Mesothelial cell of epicardium (in vitro differentiated cells): ENCODE data around the gene PLEKHA7. TPM values are rescaled to one million over a fixed set of nuclear protein-coding genes. Genes with fewer than 3 reads are reported as not detected.

ENCODE experiments used
- DNase-seq, 2 experiments: peaks; one replicate each; pipeline ENCODE4 v3.0.0; 2021; ENCODE audit warnings: low spot score in 2 of 2; ENCODE audit not compliant: unreplicated experiment in 2 of 2
- H3K27ac Mint-ChIP-seq: 2 replicates; pipeline ENCODE4 v1.8.0; 2021; ENCODE audit warnings: mixed read lengths
- H3K27me3 Mint-ChIP-seq: 2 replicates; pipeline ENCODE4 v1.8.0; 2021; ENCODE audit warnings: low read depth, mixed read lengths
- H3K36me3 Mint-ChIP-seq: 2 replicates; pipeline ENCODE4 v1.8.0; 2021; ENCODE audit warnings: mixed read lengths
- H3K4me1 Mint-ChIP-seq: 2 replicates; pipeline ENCODE4 v1.8.0; 2021; ENCODE audit warnings: mixed read lengths
- H3K4me3 Mint-ChIP-seq: 2 replicates; pipeline ENCODE4 v1.8.0; 2021; ENCODE audit warnings: mild to moderate bottlenecking, moderate library complexity, mixed read lengths
- H3K9me3 Mint-ChIP-seq: 2 replicates; pipeline ENCODE4 v1.8.0; 2021; ENCODE audit warnings: mixed read lengths
- CTCF ChIP-seq: fragments of 200-600 bp; sonication (generic); IDR thresholded peaks from one replicate; pipeline ENCODE4 v1.5.0; 2021; ENCODE audit warnings: antibody characterized with exemption; ENCODE audit not compliant: unreplicated experiment
- total RNA-seq: library from RNA; stranded (reverse); gene quantifications from 3 replicates; pipeline ENCODE4 v1.2.1, GENCODE V29; 2021

Gene PLEKHA7
- total RNA-seq, 1 donor from 2014 or later: 30.5 TPM

GRCh38 chr11:17019232-17019631, 5.0 kb upstream of the PLEKHA7 start:
- DNase-seq: no peak
- Mint-ChIP-seq H3K36me3 (no peaks in the 10 kb centered on the region), H3K9me3 (no peaks in the 10 kb centered on the region), H3K27ac (no peak overlapping the region), H3K27me3 (peaks cover 20% of the 10 kb centered on the region), H3K4me1 (peaks cover 16% of the 10 kb centered on the region), H3K4me3 (no peak overlapping the region)
- TF ChIP-seq CTCF: no peak

GRCh38 chr11:17015627-17016126, 1.5 kb upstream of the PLEKHA7 start:
- H3K4me1 Mint-ChIP-seq: peaks cover 11% of the 10 kb centered on the region
- peak overlapping the region; percentile 93 for H3K4me3 Mint-ChIP-seq
- H3K9me3 Mint-ChIP-seq: no peaks in the 10 kb centered on the region
- H3K27ac Mint-ChIP-seq: no peak overlapping the region
- peaks cover 20% of the 10 kb centered on the region for H3K27me3 Mint-ChIP-seq
- DNase-seq: no peak
- no peaks in the 10 kb centered on the region for H3K36me3 Mint-ChIP-seq
- no peak for TF ChIP-seq CTCF

DNA sequence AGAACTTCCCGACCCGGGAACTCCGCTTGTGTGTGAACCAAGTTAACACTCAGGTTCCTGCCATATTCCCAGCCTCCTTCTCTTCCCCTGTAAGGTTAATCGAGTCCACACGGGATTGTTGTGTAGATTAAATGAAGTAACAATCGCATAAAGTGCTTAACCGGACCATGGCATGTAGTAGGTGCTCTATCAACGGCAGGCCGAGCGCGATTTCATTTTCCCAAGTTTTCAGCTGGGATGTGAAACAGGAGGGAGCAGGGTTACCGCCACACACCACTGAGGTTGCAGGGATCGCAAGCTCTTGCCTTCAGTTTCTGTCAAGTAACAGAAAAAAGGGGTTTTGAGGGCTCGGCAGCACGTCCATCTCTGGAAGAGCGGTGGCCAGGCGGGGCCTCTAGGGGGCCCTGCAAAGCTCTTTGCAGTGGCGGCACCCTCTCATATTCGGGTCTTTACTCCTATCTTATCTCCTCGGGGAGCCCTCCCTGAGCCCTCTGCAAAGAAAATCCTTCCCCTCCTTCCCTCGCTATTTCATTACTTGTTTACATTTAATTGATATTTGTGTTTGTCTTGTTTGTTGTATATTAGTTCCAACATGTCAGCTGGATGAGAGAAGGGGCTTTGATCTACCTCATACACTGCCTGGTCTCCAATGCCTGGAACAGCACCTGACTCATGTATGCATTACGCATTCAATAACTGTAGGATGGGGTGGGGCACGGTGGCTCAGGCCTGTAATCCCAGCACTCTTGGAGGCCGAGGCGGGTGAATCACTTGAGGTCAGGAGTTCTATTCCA, 816 bp upstream of the PLEKHA7 start:
- Mint-ChIP-seq H3K36me3 (no peaks in the 10 kb centered on the region), H3K27ac (peak overlapping the region; percentile 80), H3K4me1 (peaks cover 11% of the 10 kb centered on the region), H3K27me3 (peaks cover 20% of the 10 kb centered on the region), H3K9me3 (no peaks in the 10 kb centered on the region), H3K4me3 (peak overlapping the region; percentile 93)
- peak; percentile 31 for TF ChIP-seq CTCF
- DNase-seq: peak in 1 of 2 experiments; percentile 47

DNA sequence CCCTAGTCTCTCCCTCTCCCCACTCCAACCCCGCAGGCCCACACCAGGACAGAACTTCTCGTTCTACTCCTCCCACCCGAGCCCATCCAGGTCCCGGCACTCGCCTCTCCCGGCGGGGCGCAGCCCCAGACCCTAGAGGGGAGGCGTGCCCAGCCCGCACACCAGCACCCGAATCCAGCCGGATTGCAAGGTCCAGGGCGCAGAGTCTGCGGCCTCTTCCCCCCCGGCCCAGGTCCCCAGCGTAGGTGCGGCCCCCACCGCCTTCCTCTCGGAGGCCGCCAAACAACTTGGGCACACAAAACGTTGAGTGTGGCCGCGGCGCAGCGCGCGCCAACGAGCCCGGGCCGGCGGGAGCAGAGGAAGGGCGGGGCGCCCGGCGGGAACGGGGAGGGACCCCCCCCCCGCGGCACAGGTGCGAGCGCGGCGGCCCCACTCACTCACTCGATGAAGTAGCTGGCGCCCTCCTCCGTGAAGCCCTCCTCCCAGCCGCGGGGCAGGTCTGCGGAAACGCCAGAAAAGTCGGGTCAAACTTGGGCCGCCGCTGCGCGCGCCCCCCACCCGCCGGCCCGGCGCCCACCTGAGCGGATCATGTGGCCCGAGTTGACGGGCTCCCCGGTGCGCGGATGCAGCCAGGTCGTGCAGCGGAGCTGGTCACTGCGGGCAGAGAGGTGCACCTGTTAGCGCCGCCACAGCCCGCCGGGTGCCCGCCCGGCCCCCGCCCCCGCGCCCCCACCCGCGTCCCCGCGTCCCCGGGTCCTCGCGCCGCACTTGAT, 480 bp downstream of the PLEKHA7 start:
- TF ChIP-seq CTCF: no peak
- H3K36me3 Mint-ChIP-seq: no peaks in the 10 kb centered on the region
- H3K27ac Mint-ChIP-seq: no peak overlapping the region
- DNase-seq: peak in 1 of 2 experiments; percentile 54
- peaks cover 20% of the 10 kb centered on the region for H3K27me3 Mint-ChIP-seq
- H3K4me1 Mint-ChIP-seq: peaks cover 11% of the 10 kb centered on the region
- H3K4me3 Mint-ChIP-seq: no peak overlapping the region
- no peaks in the 10 kb centered on the region for H3K9me3 Mint-ChIP-seq

- Mint-ChIP-seq H3K4me3 (no peak overlapping the region), H3K27ac (no peak overlapping the region), H3K27me3 (peaks cover 18% of the 10 kb centered on the region), H3K4me1 (peaks cover 11% of the 10 kb centered on the region), H3K9me3 (no peaks in the 10 kb centered on the region), H3K36me3 (no peaks in the 10 kb centered on the region)
- DNase-seq: peak in 1 of 2 experiments; percentile 44
- no peak for TF ChIP-seq CTCF
These were observed 1.3 kb downstream of the PLEKHA7 start for GRCh38 chr11:17012712-17013547.
